ENCODE data around the gene CDCA3. TPM values are rescaled to one million over a fixed set of nuclear protein-coding genes. Genes with fewer than 3 reads are reported as not detected.

The CDCA3 gene
- total RNA-seq, 1 experiment from 2014 or later = 61.8 TPM

- no peaks in the 10 kb centered on the region for H3K36me3 Mint-ChIP-seq
- peaks cover 12% of the 10 kb centered on the region for H3K4me1 Mint-ChIP-seq
- peaks cover 4% of the 10 kb centered on the region for H3K27me3 Mint-ChIP-seq (ENCODE audit: low read depth)
- ATAC-seq (no peak), DNase-seq (ENCODE audit: low spot score) (no peak)
- TF ChIP-seq STAT6 (CRISPR knock-in tag; conservative IDR thresholded peaks at IDR 0.05; ENCODE audit: low read depth) (no peak), FOXK1 (CRISPR knock-in tag; IDR thresholded peaks at IDR 0.05) (no peak), ZNF281 (CRISPR knock-in tag; IDR thresholded peaks at IDR 0.05) (no peak)
- no peak overlapping the region for H3K27ac Mint-ChIP-seq
- no peak overlapping the region for H3K4me3 Mint-ChIP-seq
- POLR2A ChIA-PET = no interaction called here
- CTCF ChIA-PET = interaction anchor here (0.9 to 1.5 kb wide), 3 partner anchors 8 to 38 kb away, joined by 4 to 5 read pairs (median 4); no protein-coding TSS in a partner anchor
- no peaks in the 10 kb centered on the region for H3K9me3 Mint-ChIP-seq
Measured at GRCh38 chr12:6899427-6899826, 48.3 kb upstream of the CDCA3 start.

GRCh38 chr12:6896846-6897435 lies 45.9 kb upstream of the CDCA3 start:
- ATAC-seq = no peak
- H3K36me3 Mint-ChIP-seq = no peaks in the 10 kb centered on the region
- peaks cover 4% of the 10 kb centered on the region for H3K27me3 Mint-ChIP-seq (ENCODE audit: low read depth)
- no peak for TF ChIP-seq SMAD3 (CRISPR knock-in tag; IDR thresholded peaks at IDR 0.05; ENCODE audit: borderline replicate concordance)
- TF ChIP-seq NR3C1 (CRISPR knock-in tag; conservative IDR thresholded peaks at IDR 0.05; ENCODE audit: low read depth) = no peak
- TF ChIP-seq IRF1 (CRISPR knock-in tag; IDR thresholded peaks at IDR 0.05) = no peak
- no peak for TF ChIP-seq OVOL2 (CRISPR knock-in tag; IDR thresholded peaks at IDR 0.05; ENCODE audit: borderline replicate concordance)
- TF ChIP-seq MAX (CRISPR knock-in tag; IDR thresholded peaks at IDR 0.05) = no peak
- TF ChIP-seq NR1H2 (CRISPR knock-in tag; IDR thresholded peaks at IDR 0.05) = no peak
- no peak overlapping the region for H3K4me3 Mint-ChIP-seq
- POLR2A ChIA-PET = interaction anchor here (1.1 kb wide), 1 partner anchor 132 kb away, joined by 3 read pairs; no protein-coding TSS in a partner anchor
- H3K27ac Mint-ChIP-seq = no peak overlapping the region
- CTCF ChIA-PET = no interaction called here
- no peaks in the 10 kb centered on the region for H3K9me3 Mint-ChIP-seq
- DNase-seq (ENCODE audit: low spot score) = no peak
- peaks cover 10% of the 10 kb centered on the region for H3K4me1 Mint-ChIP-seq

GRCh38 chr12:6894321-6894720 lies 43.2 kb upstream of the CDCA3 start:
- ChIA-PET CTCF (interaction anchor here (1.6 kb wide), 1 partner anchor 22 kb away, joined by 9 read pairs; the partner anchor contains the start of gene SPSB2), POLR2A (interaction anchor here (0.6 kb wide), 1 partner anchor 25 kb away, joined by 3 read pairs; no protein-coding TSS in a partner anchor)
- ATAC-seq (no peak), DNase-seq (ENCODE audit: low spot score) (no peak)
- Mint-ChIP-seq H3K4me1 (peaks cover 10% of the 10 kb centered on the region), H3K36me3 (no peaks in the 10 kb centered on the region), H3K9me3 (no peaks in the 10 kb centered on the region), H3K27me3 (ENCODE audit: low read depth) (peaks cover 4% of the 10 kb centered on the region), H3K27ac (no peak overlapping the region), H3K4me3 (no peak overlapping the region)
- TF ChIP-seq USF1 (CRISPR knock-in tag; IDR thresholded peaks at IDR 0.05) (no peak), ZNF232 (CRISPR knock-in tag; IDR thresholded peaks at IDR 0.05) (no peak), PREB (CRISPR knock-in tag; IDR thresholded peaks at IDR 0.05; ENCODE audit: borderline replicate concordance) (no peak), CREB1 (CRISPR knock-in tag; IDR thresholded peaks at IDR 0.05) (no peak), JUN (CRISPR knock-in tag; IDR thresholded peaks at IDR 0.05) (no peak), ZNF396 (CRISPR knock-in tag; IDR thresholded peaks at IDR 0.05; ENCODE audit: borderline replicate concordance) (no peak), AFF4 (CRISPR knock-in tag; IDR thresholded peaks at IDR 0.05; ENCODE audit: borderline replicate concordance) (no peak), ETV6 (CRISPR knock-in tag; IDR thresholded peaks at IDR 0.05) (no peak)
